DOHH2 (cell line): ENCODE results near the gene SETD1A.

Experiments used
- H3F3A ChIP-seq: fragments of 200-600 bp; sonication (generic), shearing (Covaris generic); 2 replicates; pipeline ENCODE4 v1.6.0; 2016; ENCODE audit warnings: antibody characterized with exemption, mild to moderate bottlenecking; ENCODE audit not compliant: control insufficient read depth, insufficient read depth
- H3K27ac ChIP-seq: fragments of 200-600 bp; sonication (generic); 2 replicates; pipeline ENCODE4 v1.5.1; 2014; ENCODE audit warnings: low read depth, mild to moderate bottlenecking, low read length, moderate library complexity
- H3K27me3 ChIP-seq: fragments of 200-600 bp; sonication (generic); 2 replicates; pipeline ENCODE4 v1.6.1; 2014; ENCODE audit warnings: mild to moderate bottlenecking, low read length, mixed read lengths; ENCODE audit not compliant: control insufficient read depth
- H3K36me3 ChIP-seq: fragments of 200-600 bp; sonication (generic); 2 replicates; pipeline ENCODE4 v1.6.1; 2014; ENCODE audit warnings: mild to moderate bottlenecking, low read length, moderate library complexity, mixed read lengths; ENCODE audit not compliant: control insufficient read depth
- H3K4me1 ChIP-seq: fragments of 200-600 bp; sonication (generic); 2 replicates; pipeline ENCODE4 v1.6.1; 2014; ENCODE audit warnings: mild to moderate bottlenecking, low read length, mixed read lengths; ENCODE audit not compliant: control insufficient read depth
- H3K4me2 ChIP-seq: fragments of 200-600 bp; sonication (generic); 2 replicates; pipeline ENCODE4 v1.6.0; 2014; ENCODE audit warnings: mild to moderate bottlenecking, low read length, moderate library complexity
- H3K4me3 ChIP-seq: fragments of 200-600 bp; sonication (generic); 2 replicates; pipeline ENCODE4 v1.5.1; 2014; ENCODE audit warnings: mild to moderate bottlenecking, low read length, mixed read lengths
- H3K79me2 ChIP-seq: fragments of 200-600 bp; sonication (generic); 2 replicates; pipeline ENCODE4 v1.6.1; 2014; ENCODE audit warnings: mild to moderate bottlenecking, low read length, mixed read lengths; ENCODE audit not compliant: control insufficient read depth
- H3K9me2 ChIP-seq: fragments of 200-600 bp; sonication (generic); replicated peaks from 2 replicates; pipeline ENCODE4 v1.6.1; 2014; ENCODE audit warnings: mild to moderate bottlenecking, low read length, mixed read lengths; ENCODE audit not compliant: control insufficient read depth
- H3K9me3 ChIP-seq: fragments of 200-600 bp; sonication (generic); 2 replicates; pipeline ENCODE4 v1.6.1; 2014; ENCODE audit warnings: antibody characterized with exemption, low read length, mixed read lengths; ENCODE audit not compliant: control insufficient read depth, insufficient read depth
- H4K20me1 ChIP-seq: fragments of 200-600 bp; sonication (generic); 2 replicates; pipeline ENCODE4 v1.6.0; 2014; ENCODE audit warnings: low read depth, mild to moderate bottlenecking, antibody characterized with exemption, low read length, moderate library complexity; ENCODE audit not compliant: control insufficient read depth, insufficient read depth
- EZH2phosphoT487 ChIP-seq: fragments of 200-600 bp; sonication (generic); IDR thresholded peaks from 2 replicates; pipeline ENCODE4 v1.6.1; 2017; ENCODE audit warnings: borderline replicate concordance, mild to moderate bottlenecking, antibody characterized with exemption, low read length, moderate library complexity, mixed read lengths
- TF ChIP-seq, protein P1 (sequence below): fragments of 200-600 bp; sonication (generic); IDR thresholded peaks from one replicate; pipeline ENCODE4 v1.5.1; 2014; ENCODE audit warnings: antibody characterized with exemption, mild to moderate bottlenecking, low read depth, low read length; ENCODE audit not compliant: poor library complexity, severe bottlenecking

The SETD1A gene

DNA sequence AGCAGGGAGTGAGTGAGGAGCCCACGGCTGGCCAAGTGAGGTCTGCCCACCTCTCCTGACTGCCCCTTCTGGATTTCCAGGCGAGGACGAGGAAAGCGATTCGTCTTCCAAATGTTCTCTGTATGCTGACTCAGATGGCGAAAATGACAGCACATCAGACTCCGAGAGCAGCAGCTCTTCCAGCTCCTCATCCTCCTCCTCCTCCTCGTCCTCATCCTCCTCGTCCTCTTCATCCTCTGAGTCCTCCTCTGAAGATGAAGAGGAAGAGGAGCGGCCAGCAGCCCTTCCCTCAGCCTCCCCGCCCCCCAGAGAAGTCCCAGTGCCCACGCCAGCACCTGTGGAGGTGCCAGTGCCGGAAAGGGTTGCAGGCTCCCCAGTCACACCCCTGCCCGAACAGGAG lies 13.7 kb downstream of the SETD1A start:
- Histone ChIP-seq H3K27me3 (no peaks in the 10 kb centered on the region), H4K20me1 (no peaks in the 10 kb centered on the region), H3K4me1 (no peaks in the 10 kb centered on the region), H3K36me3 (peaks cover 75% of the 10 kb centered on the region), H3K4me2 (no peak overlapping the region), H3K4me3 (no peak overlapping the region), H3K79me2 (no peaks in the 10 kb centered on the region), H3F3A (no peaks in the 10 kb centered on the region), H3K27ac (no peak overlapping the region), H3K9me3 (no peaks in the 10 kb centered on the region), H3K9me2 (no peaks in the 10 kb centered on the region)
- TF ChIP-seq, protein P1, sequence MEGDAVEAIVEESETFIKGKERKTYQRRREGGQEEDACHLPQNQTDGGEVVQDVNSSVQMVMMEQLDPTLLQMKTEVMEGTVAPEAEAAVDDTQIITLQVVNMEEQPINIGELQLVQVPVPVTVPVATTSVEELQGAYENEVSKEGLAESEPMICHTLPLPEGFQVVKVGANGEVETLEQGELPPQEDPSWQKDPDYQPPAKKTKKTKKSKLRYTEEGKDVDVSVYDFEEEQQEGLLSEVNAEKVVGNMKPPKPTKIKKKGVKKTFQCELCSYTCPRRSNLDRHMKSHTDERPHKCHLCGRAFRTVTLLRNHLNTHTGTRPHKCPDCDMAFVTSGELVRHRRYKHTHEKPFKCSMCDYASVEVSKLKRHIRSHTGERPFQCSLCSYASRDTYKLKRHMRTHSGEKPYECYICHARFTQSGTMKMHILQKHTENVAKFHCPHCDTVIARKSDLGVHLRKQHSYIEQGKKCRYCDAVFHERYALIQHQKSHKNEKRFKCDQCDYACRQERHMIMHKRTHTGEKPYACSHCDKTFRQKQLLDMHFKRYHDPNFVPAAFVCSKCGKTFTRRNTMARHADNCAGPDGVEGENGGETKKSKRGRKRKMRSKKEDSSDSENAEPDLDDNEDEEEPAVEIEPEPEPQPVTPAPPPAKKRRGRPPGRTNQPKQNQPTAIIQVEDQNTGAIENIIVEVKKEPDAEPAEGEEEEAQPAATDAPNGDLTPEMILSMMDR: no peak
- no peak for TF ChIP-seq EZH2phosphoT487

DNA sequence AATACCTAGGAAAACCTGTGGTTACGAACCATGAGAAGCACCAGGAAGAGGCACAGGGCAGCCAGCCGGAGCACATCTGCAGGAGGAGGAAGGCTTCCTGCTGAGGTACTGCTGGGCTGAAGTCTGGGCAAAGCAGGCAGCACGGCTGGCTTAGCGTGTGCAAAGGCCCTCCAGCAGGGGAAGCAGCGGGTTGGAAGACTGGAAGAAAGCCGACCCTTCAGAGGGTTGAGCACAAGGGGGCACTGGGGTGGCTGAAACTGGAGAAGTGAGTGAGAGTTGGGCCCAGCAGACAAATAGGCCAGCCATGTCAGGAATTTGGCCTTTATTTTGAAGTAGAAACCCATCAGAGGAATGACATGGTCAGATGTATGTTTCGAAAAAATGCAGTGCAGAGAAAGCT lies 15.3 kb downstream of the SETD1A start:
- no peaks in the 10 kb centered on the region for H3K4me1 ChIP-seq
- peaks cover 78% of the 10 kb centered on the region for H3K36me3 ChIP-seq
- H3F3A ChIP-seq: no peaks in the 10 kb centered on the region
- no peak overlapping the region for H3K4me2 ChIP-seq
- H3K27ac ChIP-seq: no peak overlapping the region
- H3K9me3 ChIP-seq: no peaks in the 10 kb centered on the region
- TF ChIP-seq EZH2phosphoT487: no peak
- TF ChIP-seq, protein P1: no peak
- no peaks in the 10 kb centered on the region for H3K27me3 ChIP-seq
- no peak overlapping the region for H3K4me3 ChIP-seq
- H4K20me1 ChIP-seq: no peaks in the 10 kb centered on the region
- H3K9me2 ChIP-seq: no peaks in the 10 kb centered on the region
- no peaks in the 10 kb centered on the region for H3K79me2 ChIP-seq

DNA sequence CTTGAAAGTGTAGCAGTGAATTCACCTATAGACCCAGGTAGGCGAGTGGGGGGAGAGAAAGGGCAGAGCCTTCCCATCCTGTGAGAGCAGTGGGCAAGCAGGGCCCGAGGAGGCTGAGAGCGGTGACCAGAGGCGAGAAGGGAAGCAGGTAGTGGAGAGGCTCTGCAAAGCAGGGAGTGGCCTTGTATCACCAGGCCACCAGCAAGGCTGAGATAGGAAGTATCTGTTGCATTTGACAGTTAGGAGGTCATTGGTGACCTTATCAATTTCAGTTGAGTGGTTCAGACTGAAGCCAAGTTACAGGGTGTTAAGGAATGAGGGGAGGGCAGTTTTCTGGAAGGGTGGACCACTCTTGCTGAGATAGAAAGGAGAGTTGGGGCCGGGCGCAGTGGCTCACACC lies 16.8 kb downstream of the SETD1A start:
- Histone ChIP-seq H3K4me2 (no peak overlapping the region), H3K36me3 (peaks cover 80% of the 10 kb centered on the region), H3K27ac (no peak overlapping the region), H3K79me2 (no peaks in the 10 kb centered on the region), H4K20me1 (no peaks in the 10 kb centered on the region), H3K9me3 (no peaks in the 10 kb centered on the region), H3K4me3 (no peak overlapping the region), H3K4me1 (no peaks in the 10 kb centered on the region), H3K27me3 (no peaks in the 10 kb centered on the region), H3F3A (no peaks in the 10 kb centered on the region), H3K9me2 (no peaks in the 10 kb centered on the region)
- TF ChIP-seq, protein P1: no peak
- no peak for TF ChIP-seq EZH2phosphoT487

DNA sequence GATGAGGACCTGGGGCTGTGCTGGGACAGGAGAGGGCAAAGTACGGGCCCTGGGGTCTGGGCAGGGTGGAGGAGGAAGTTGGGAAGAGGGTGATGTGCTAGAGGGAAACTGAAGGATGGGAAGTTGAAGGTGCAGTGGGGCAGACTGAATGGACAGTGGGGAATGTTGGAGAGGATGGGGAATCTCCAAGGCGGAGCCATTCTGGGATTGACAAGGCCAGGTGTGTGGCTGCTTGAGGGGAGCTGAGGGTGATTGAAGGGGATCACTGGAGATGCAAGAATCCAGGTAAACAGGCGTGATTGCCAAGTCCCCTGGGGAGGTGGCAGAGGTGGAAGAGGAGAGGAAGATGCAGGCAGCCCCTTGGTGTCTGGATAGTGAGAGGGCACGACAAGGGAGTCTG lies 18.9 kb downstream of the SETD1A start:
- H3K79me2 ChIP-seq: no peaks in the 10 kb centered on the region
- no peaks in the 10 kb centered on the region for H3K9me3 ChIP-seq
- H3K36me3 ChIP-seq: peaks cover 78% of the 10 kb centered on the region
- H3K4me1 ChIP-seq: no peaks in the 10 kb centered on the region
- no peak overlapping the region for H3K4me3 ChIP-seq
- no peak overlapping the region for H3K4me2 ChIP-seq
- no peaks in the 10 kb centered on the region for H3F3A ChIP-seq
- TF ChIP-seq EZH2phosphoT487: no peak
- TF ChIP-seq, protein P1: no peak
- H3K9me2 ChIP-seq: no peaks in the 10 kb centered on the region
- H3K27ac ChIP-seq: no peak overlapping the region
- no peaks in the 10 kb centered on the region for H4K20me1 ChIP-seq
- no peaks in the 10 kb centered on the region for H3K27me3 ChIP-seq
